ENCODE measurements around the gene RAB25.
"Not testable (repeated sequence)": the region's sequence is repeated elsewhere in the genome, so short reads cannot be mapped to it uniquely, and the experiment has no call there.

Gene RAB25

GRCh38 chr1:156055281-156056048, 5.5 kb upstream of the RAB25 start:
- FAIRE-seq, result no peak

- FAIRE-seq, result no peak
Measured at GRCh38 chr1:156056326-156056849, 4.6 kb upstream of the RAB25 start.

GRCh38 chr1:156062189-156062588, 1.2 kb downstream of the RAB25 start:
- no peak for FAIRE-seq

GRCh38 chr1:156063997-156064285, 3.0 kb downstream of the RAB25 start:
- FAIRE-seq, result no peak

- no peak for FAIRE-seq
Measured at GRCh38 chr1:156064615-156065014, 3.7 kb downstream of the RAB25 start.

DNA sequence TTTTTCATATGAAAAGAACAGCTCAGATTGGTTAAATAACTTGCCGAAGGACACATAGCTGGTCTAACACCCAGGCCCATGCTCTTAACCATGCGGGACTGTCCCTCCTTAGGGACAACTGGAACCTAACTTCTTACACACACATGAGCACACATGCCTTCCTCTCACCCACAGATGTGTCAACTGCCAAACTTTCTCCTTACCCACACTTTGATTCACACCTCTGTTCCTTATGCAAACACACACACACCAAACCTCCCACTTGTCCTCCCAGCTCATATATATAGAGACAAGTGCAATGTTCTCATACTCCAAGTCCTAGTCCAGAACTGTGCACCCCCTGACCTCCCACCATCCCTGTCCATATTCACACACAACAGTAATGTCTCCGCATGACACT, 4.3 kb downstream of the RAB25 start:
- no peak for FAIRE-seq

DNA sequence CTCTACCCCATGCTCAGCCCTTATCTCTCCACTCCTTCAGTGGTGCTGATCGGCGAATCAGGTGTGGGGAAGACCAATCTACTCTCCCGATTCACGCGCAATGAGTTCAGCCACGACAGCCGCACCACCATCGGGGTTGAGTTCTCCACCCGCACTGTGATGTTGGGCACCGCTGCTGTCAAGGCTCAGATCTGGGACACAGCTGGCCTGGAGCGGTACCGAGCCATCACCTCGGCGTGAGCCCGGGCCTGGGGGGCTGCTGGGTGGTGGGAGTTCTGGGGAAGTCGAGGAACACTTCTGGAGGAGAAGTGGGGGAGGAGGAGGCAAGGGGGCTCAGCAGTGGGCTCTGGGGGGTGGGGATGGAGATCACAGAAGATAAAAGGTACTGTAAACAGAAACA, 4.9 kb downstream of the RAB25 start:
- no peak for FAIRE-seq

- no peak for FAIRE-seq
Measured at GRCh38 chr1:156067262-156067661, 6.3 kb downstream of the RAB25 start.

- FAIRE-seq, result no peak
Measured at GRCh38 chr1:156069490-156070455, 8.8 kb downstream of the RAB25 start.

DNA sequence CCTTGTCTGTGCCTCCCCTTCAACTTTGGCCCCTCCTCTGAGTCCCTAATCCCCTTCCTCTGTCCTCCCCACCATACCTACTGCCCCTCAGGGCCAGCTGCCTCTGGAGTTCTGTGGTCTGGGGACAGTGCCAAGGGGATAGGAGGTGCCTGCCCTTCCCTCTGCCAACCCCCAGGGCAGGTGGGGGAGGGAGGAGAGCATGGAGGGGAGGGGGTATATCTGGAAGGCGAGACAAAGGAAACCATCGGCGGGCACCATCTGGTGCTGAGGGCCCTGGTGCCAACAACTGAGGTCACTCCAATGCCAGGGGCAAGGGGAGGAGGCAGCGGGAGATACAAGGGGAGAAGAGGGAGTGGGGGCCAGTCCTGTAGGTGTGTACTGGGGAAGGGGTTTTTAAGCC, 9.6 kb downstream of the RAB25 start:
- FAIRE-seq, result no peak

GRCh38 chr1:156071332-156071816, 10.4 kb downstream of the RAB25 start:
- not testable (repeated sequence) for FAIRE-seq

- no peak for FAIRE-seq
Measured at GRCh38 chr1:156072251-156072650, 11.3 kb downstream of the RAB25 start.

DNA sequence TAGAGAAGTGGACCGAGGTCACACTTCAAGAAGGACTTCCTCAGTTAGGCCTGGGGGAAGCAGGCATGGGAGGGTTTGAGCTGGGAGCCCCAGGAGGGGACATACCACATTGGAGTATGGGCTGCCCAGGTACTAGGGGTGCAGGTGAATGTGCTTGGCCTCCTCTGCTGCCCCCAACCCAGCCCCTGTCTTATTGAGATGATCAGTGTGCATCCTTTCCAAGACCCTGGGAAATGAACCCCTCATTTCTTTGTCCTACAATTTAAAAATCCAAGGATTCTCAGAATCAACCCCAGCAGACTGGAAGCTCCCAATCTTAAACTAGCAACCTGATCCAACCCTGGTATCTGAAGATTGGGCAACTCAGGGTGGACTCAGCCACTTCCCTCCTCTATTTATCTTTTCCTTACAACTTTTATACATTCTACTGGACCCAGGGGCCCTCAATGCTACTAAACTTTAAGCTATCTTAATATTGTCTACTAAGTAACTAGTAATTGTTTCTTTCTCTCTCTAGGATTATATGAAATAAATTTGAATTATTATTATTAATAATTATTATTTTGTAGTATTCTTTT, 12.2 kb downstream of the RAB25 start:
- no peak for FAIRE-seq

DNA sequence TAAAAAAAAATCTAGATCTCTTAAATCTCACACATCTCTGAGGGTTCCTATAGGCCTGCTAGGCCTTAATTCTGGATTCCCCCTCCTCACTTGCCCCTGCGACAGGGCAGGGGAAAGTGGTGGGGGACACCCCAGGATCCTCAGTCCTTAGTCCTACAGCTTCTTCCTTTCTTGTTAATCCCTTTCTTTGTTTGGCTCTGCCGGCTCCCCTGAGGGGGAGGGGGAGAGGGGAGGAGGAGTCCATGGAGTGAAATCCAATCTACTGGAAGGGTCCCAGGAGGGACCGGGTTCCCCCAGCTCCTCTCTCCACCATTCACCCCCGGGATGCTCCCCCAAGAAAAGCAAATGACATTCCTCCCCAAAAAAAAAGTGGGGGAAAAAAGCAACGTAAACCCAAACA, 12.8 kb downstream of the RAB25 start:
- no peak for FAIRE-seq

- no peak for FAIRE-seq
Measured at GRCh38 chr1:156074661-156075060, 13.7 kb downstream of the RAB25 start.

GRCh38 chr1:156075162-156075561, 14.2 kb downstream of the RAB25 start:
- no peak for FAIRE-seq

- no peak for FAIRE-seq
Measured at GRCh38 chr1:156075775-156076204, 14.8 kb downstream of the RAB25 start.

DNA sequence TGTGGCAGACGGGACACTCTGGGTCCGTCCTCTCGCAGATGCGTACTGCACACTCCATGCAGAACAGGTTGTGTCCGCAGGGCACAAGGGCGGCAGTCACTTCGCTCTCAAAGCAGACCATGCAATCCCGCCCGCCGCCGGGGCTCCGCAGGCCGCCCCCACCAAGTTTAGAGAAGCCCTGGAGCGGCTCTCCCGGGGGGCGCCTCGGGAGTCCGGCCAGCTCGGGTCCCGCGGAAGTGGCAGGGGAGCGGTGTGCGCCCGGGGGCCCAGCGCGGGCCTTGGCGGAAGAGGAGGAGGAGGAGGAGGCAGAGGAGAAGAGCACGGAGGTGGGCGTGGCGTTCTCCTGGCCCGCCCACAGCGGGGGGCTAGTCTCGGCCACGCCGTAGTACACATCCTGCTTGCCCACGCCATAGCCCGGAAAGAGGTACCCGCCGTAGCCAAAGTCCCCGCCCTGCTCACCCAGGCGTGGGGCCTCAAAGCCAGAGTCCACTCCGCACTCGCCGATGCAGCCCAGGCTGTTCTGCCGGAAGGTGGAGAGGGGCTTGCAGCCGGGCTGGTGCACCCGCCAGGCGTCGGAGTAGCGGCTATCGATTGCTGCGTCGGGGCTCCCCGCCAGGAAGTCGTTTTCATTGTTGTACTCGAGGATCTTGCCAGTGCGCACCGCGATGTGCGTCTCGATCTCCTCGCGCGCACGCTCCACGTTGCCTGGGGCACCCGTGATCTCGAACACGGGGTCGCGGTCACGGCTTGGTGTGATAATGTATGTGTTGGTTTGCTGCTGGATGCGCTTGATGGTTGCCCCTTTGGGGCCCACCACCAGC, 15.9 kb downstream of the RAB25 start:
- no peak for FAIRE-seq

GRCh38 chr1:156077430-156077760, 16.4 kb downstream of the RAB25 start:
- FAIRE-seq, result no peak

DNA sequence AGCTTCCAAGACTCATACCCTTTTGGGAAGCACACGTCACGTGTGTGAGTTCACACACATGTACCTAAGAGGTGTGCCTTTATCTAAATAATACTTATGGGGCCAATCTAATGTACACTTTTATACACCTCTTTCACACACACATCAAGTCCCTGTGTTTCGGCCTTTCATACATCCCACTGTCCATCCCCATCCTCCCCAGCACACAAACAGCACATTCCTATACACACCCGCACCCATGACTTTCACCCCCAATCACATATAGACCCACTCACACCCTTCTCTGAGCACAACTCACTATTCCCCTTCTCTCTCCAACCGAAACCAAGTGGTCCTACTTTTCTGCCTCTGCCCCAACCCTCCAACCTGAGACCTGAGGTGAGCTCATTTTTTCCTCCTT, 17.8 kb downstream of the RAB25 start:
- no peak for FAIRE-seq

- no peak for FAIRE-seq
Measured at GRCh38 chr1:156079762-156080161, 18.8 kb downstream of the RAB25 start.

DNA sequence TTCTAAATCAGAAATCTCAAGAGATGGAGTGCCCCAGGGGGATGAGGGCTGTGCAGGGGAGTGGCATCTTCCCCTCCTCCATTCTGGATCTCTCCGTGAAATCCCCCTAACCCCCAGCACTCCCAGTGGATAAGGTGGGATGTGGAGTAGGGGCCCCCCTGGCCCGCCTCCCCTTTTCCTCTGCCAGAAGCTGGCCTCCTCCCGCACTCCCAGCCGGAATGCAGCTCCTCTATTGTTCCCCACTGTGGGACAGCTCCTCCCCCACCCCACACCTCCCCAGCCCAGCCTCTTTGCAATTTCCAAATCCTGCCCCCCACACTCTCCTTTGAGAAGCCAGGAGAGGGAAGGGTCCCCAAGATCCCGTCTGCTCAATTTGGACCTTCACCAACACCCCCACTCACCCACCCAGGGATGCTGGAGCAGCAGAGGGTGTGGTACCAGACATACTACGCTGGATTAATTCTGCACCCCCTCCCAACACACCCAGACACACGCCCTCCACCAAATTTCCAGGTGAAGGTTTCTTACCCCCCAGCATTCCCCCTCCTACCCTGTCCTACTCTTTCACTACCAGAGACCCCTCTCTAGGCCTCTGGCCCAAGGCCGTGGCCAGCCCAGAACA, 19.4 kb downstream of the RAB25 start:
- no peak for FAIRE-seq
